Astrocyte (in vitro differentiated cells and primary cell): Measurements from ENCODE around the gene SMPD3.
A peak's percentile ranks its signal among the peaks of the same experiment; 100 is the strongest.

Experiments
- CTCF ChIP-seq: IDR thresholded peaks from 2 replicates; pipeline ENCODE4 v1.5.1; 2011; ENCODE audit warnings: low read depth, mild to moderate bottlenecking, inconsistent platforms, low read length, moderate library complexity; ENCODE audit not compliant: insufficient read depth
- EZH2 ChIP-seq: IDR thresholded peaks from 2 replicates; pipeline ENCODE4 v1.6.1; 2012; ENCODE audit warnings: mild to moderate bottlenecking, low read length, inconsistent platforms; ENCODE audit not compliant: insufficient read depth

GRCh38 chr16:68447653-68448359 is 502 bp downstream of the SMPD3 start:
- peak; percentile 41 for TF ChIP-seq EZH2
- no peak for TF ChIP-seq CTCF
